NB4 (cell line): Measurements from ENCODE around the gene TNFAIP8.

Source experiments
- MYC ChIP-seq: IDR thresholded peaks from 2 replicates; pipeline ENCODE4 v1.6.1; 2011; ENCODE audit warnings: low read depth, low read length
- POLR2A ChIP-seq: IDR thresholded peaks from 2 replicates; pipeline ENCODE4 v1.6.1; 2011; ENCODE audit warnings: mild to moderate bottlenecking; ENCODE audit not compliant: insufficient read length; ENCODE audit errors: extremely low read depth
- TF ChIP-seq, protein P1 (sequence below): IDR thresholded peaks from one replicate; pipeline ENCODE4 v1.5.1; 2012; ENCODE audit warnings: low read depth, low read length

DNA sequence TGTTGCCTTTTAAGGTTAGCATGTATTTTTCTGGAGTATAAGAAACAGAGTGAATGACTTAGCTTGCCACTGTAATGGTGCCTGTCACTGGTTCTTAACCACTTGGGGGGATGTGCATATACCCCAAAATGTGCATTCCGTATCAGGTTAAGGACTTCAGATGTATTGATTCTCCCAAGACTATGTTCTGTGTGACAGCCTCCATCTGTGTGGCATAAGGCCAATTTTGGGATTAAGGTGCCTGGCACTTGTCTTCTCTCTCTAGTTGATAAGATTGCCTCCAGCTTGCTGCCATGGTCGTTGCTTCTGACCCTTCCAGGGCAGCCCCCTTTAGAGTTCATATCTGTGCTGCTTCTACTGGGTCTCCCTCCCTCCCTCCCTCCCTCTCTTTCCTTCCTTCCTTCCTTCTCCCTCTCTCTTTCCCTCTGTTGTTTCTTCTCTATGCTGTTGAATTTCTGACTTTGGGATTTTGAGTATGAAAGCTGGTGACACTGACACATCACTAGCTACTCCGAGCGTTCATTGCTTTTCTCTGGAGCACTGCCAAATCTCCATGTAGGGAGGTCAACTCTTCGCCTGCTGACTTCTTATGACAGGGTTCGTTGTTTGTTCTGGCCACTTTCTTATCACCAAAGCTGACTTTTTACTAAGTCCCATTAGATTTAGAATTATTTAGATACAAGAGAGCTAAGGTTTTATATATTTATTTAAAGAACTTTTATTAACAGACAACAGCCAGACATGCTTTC lies 31.0 kb downstream of the TNFAIP8 start:
- TF ChIP-seq, protein P1, sequence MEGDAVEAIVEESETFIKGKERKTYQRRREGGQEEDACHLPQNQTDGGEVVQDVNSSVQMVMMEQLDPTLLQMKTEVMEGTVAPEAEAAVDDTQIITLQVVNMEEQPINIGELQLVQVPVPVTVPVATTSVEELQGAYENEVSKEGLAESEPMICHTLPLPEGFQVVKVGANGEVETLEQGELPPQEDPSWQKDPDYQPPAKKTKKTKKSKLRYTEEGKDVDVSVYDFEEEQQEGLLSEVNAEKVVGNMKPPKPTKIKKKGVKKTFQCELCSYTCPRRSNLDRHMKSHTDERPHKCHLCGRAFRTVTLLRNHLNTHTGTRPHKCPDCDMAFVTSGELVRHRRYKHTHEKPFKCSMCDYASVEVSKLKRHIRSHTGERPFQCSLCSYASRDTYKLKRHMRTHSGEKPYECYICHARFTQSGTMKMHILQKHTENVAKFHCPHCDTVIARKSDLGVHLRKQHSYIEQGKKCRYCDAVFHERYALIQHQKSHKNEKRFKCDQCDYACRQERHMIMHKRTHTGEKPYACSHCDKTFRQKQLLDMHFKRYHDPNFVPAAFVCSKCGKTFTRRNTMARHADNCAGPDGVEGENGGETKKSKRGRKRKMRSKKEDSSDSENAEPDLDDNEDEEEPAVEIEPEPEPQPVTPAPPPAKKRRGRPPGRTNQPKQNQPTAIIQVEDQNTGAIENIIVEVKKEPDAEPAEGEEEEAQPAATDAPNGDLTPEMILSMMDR, result no peak
- no peak for TF ChIP-seq POLR2A
- TF ChIP-seq MYC, result no peak
